HepG2 (cell line): Measurements from ENCODE around the gene TRIM67. TPM values are rescaled to one million over a fixed set of nuclear protein-coding genes. Genes with fewer than 3 reads are reported as not detected.
A peak's percentile ranks its signal among the peaks of the same experiment; 100 is the strongest.

Experiments
- BCLAF1 ChIP-seq: fragments of 450-650 bp; IDR thresholded peaks from 2 replicates; pipeline ENCODE4 v1.6.1; 2017; ENCODE audit warnings: mild to moderate bottlenecking
- ETV6 ChIP-seq: sonication (generic); formaldehyde crosslinking; conservative IDR thresholded peaks from 2 replicates; pipeline ENCODE4 v1.4.0; 2020; ENCODE audit warnings: missing genetic modification reagents
- HDAC2 ChIP-seq: sonication (generic); formaldehyde crosslinking; IDR thresholded peaks from 2 replicates; pipeline ENCODE4 v1.4.0; 2020; ENCODE audit warnings: missing genetic modification reagents
- MAFF ChIP-seq: IDR thresholded peaks from 2 replicates; pipeline ENCODE4 v1.6.1; 2011; ENCODE audit warnings: low read depth, low read length, improper control_type of control experiment
- MIER3 ChIP-seq: IDR thresholded peaks from 2 replicates; pipeline ENCODE4 v1.6.1; 2016; ENCODE audit warnings: missing compliant biosample characterization, borderline replicate concordance
- RERE ChIP-seq: IDR thresholded peaks from 2 replicates; pipeline ENCODE4 v1.6.1; 2016; ENCODE audit warnings: low read depth, missing genetic modification reagents, missing compliant biosample characterization
- SKIL ChIP-seq: sonication (generic); formaldehyde crosslinking; IDR thresholded peaks from 2 replicates; pipeline ENCODE4 v1.8.0; 2022; ENCODE audit warnings: missing genetic modification reagents, mild to moderate bottlenecking, moderate library complexity, borderline replicate concordance
- SNAI1 ChIP-seq: sonication (generic); formaldehyde crosslinking; IDR thresholded peaks from 2 replicates; pipeline ENCODE4 v1.5.0; 2020; ENCODE audit warnings: mild to moderate bottlenecking, missing genetic modification reagents, borderline replicate concordance
- SPEN ChIP-seq: sonication (generic); formaldehyde crosslinking; IDR thresholded peaks from 2 replicates; pipeline ENCODE4 v1.5.1; 2020; ENCODE audit warnings: low read depth, mild to moderate bottlenecking, missing genetic modification reagents
- TBP ChIP-seq: sonication (generic); formaldehyde crosslinking; IDR thresholded peaks from 2 replicates; pipeline ENCODE4 v1.5.0; 2020; ENCODE audit warnings: missing genetic modification reagents
- YEATS2 ChIP-seq: sonication (generic); formaldehyde crosslinking; IDR thresholded peaks from 2 replicates; pipeline ENCODE4 v1.4.0; 2020; ENCODE audit warnings: missing genetic modification reagents, borderline replicate concordance
- ZFP90 ChIP-seq: sonication (generic); formaldehyde crosslinking; IDR thresholded peaks from 2 replicates; pipeline ENCODE4 v1.8.0; 2022; ENCODE audit warnings: missing genetic modification reagents, mild to moderate bottlenecking, inconsistent platforms, borderline replicate concordance
- ZNF556 ChIP-seq: sonication (generic); formaldehyde crosslinking; IDR thresholded peaks from 2 replicates; pipeline ENCODE4 v1.4.0; 2020; ENCODE audit warnings: mild to moderate bottlenecking, missing genetic modification reagents, borderline replicate concordance
- ZNF597 ChIP-seq: sonication (generic); formaldehyde crosslinking; IDR thresholded peaks from 2 replicates; pipeline ENCODE4 v1.5.0; 2020; ENCODE audit warnings: missing genetic modification reagents
- ZSCAN9 ChIP-seq: IDR thresholded peaks from 2 replicates; pipeline ENCODE4 v1.6.1; 2016; ENCODE audit warnings: borderline replicate concordance
- polyA plus RNA-seq, 8 experiments: library from polyadenylated mRNA; depleted of rRNA in 3 of 8; stranded (reverse) in 7 of 8; unstranded in 1 of 8; fragments of >200 nt; fragmentation: Illumina TruSeq in 4 of 8; extraction: Trizol in 4 of 8; gene quantifications; 2 replicates each; pipeline versions ENCODE4 v1.2.1 to v1.2.3, GENCODE V29; 2011 to 2016; ENCODE audit warnings: low read depth in 4 of 8, missing spikeins in 1 of 8, mixed read lengths in 1 of 8; ENCODE audit not compliant: insufficient read depth in 1 of 8
- total RNA-seq, 5 experiments: library from RNA; depleted of rRNA; stranded (reverse); fragments of >200 nt; fragmentation: Illumina TruSeq; extraction: Trizol; gene quantifications; 2 replicates each; pipeline ENCODE4 v1.2.3, GENCODE V29; 2016; ENCODE audit warnings: low read depth in 1 of 5

TRIM67 gene
- total and polyA plus RNA-seq, 2 of the 13 experiments (the other 11 are each of a cell fraction or from before 2014, with no cell fraction given) = not detected

GRCh38 chr1:231211005-231211857 lies 49.4 kb downstream of the TRIM67 start (continued):
- TF ChIP-seq ZNF597 (CRISPR knock-in tag) = no peak
- TF ChIP-seq ZNF556 = no peak
- no peak for TF ChIP-seq RERE (CRISPR knock-in tag)
- TF ChIP-seq ZSCAN9 (CRISPR knock-in tag) = 0 out of 2 replicates have a peak, but pooled peaks have one; percentile 58
- TF ChIP-seq HDAC2 (CRISPR knock-in tag) = peak; percentile 49; the same call in 1 of the 2 replicates
- TF ChIP-seq SPEN = no peak
- TF ChIP-seq ZFP90 (CRISPR knock-in tag) = no peak
- TF ChIP-seq MIER3 (CRISPR knock-in tag) = peak; percentile 60; the same call in 1 of the 2 replicates
- no peak for TF ChIP-seq TBP (CRISPR knock-in tag)
- 0 out of 2 replicates have a peak, but pooled peaks have one; percentile 27 for TF ChIP-seq ETV6 (CRISPR knock-in tag)
- no peak for TF ChIP-seq BCLAF1
- TF ChIP-seq SKIL (CRISPR knock-in tag) = no peak
- no peak for TF ChIP-seq SNAI1 (CRISPR knock-in tag)
- no peak for TF ChIP-seq MAFF
- TF ChIP-seq YEATS2 (CRISPR knock-in tag) = peak; percentile 65; the same call in 1 of the 2 replicates
